OCI-LY7 (cell line): Measurements from ENCODE around the gene DCHS1. TPM values are rescaled to one million over a fixed set of nuclear protein-coding genes. Genes with fewer than 3 reads are reported as not detected.

Experiments
- BruUV-seq: library from RNA; stranded (reverse); fragments of 400-500 nt; replicated peaks from 2 replicates; lab custom pipeline; 2021; lab: Mats Ljungman, UMichigan
- CTCF ChIA-PET: fragments of 300-600 bp; sonication (Branson Sonifier 250); formaldehyde crosslinking; loops from one replicate; lab custom pipeline; 2022; ENCODE audit warnings: antibody characterized with exemption; ENCODE audit not compliant: unreplicated experiment; lab: Charles Lee
- POLR2A ChIA-PET: fragments of 300-600 bp; sonication (Branson Sonifier 250); formaldehyde crosslinking; loops from one replicate; lab custom pipeline; 2022; ENCODE audit warnings: antibody characterized with exemption; lab: Charles Lee
- DNase-seq: peaks from one replicate; pipeline ENCODE4 v3.0.0-alpha.2; 2015; ENCODE audit warnings: low spot score
- H2AFZ ChIP-seq: fragments of 200-600 bp; sonication (generic), shearing (Covaris generic); 2 replicates; pipeline ENCODE4 v1.6.1; 2014; ENCODE audit warnings: mild to moderate bottlenecking, antibody characterized with exemption, low read length, moderate library complexity
- H3K27ac ChIP-seq: fragments of 200-600 bp; sonication (generic); 2 replicates; pipeline ENCODE4 v1.5.1; 2014; ENCODE audit warnings: mixed run types, low read depth, mild to moderate bottlenecking, moderate library complexity, low read length, inconsistent platforms; ENCODE audit not compliant: poor library complexity, severe bottlenecking
- H3K36me3 ChIP-seq: fragments of 200-600 bp; sonication (generic); 2 replicates; pipeline ENCODE4 v1.6.1; 2014; ENCODE audit warnings: mild to moderate bottlenecking, antibody characterized with exemption, low read length, moderate library complexity, mixed read lengths; ENCODE audit not compliant: insufficient read depth
- H3K4me1 ChIP-seq: fragments of 200-600 bp; sonication (generic); 2 replicates; pipeline ENCODE4 v1.5.1; 2014; ENCODE audit warnings: mild to moderate bottlenecking, low read length; ENCODE audit not compliant: insufficient read depth, poor library complexity, severe bottlenecking
- H3K4me2 ChIP-seq: fragments of 200-600 bp; sonication (generic); 2 replicates; pipeline ENCODE4 v1.6.1; 2014; ENCODE audit warnings: mild to moderate bottlenecking, low read length
- H3K4me3 ChIP-seq: fragments of 200-600 bp; sonication (generic); 2 replicates; pipeline ENCODE4 v1.5.1; 2014; ENCODE audit warnings: mild to moderate bottlenecking, low read depth, low read length; ENCODE audit not compliant: poor library complexity, severe bottlenecking
- H3K79me2 ChIP-seq: fragments of 200-600 bp; sonication (generic); 2 replicates; pipeline ENCODE4 v1.6.1; 2016; ENCODE audit warnings: low read depth, mild to moderate bottlenecking, low read length, moderate library complexity, mixed read lengths; ENCODE audit not compliant: insufficient read depth
- H3K9me2 ChIP-seq: fragments of 200-600 bp; sonication (generic); 2 replicates; pipeline ENCODE4 v1.6.1; 2016; ENCODE audit warnings: mild to moderate bottlenecking, low read length, mixed read lengths; ENCODE audit not compliant: insufficient read depth
- H3K9me3 ChIP-seq: fragments of 200-600 bp; sonication (generic); 2 replicates; pipeline ENCODE4 v1.6.1; 2014; ENCODE audit warnings: mild to moderate bottlenecking, mixed run types, low read length, mixed read lengths
- H4K20me1 ChIP-seq: fragments of 200-600 bp; sonication (generic); 2 replicates; pipeline ENCODE4 v1.6.1; 2014; ENCODE audit warnings: mild to moderate bottlenecking, antibody characterized with exemption, low read length, moderate library complexity, mixed read lengths; ENCODE audit not compliant: insufficient read depth
- EZH2phosphoT487 ChIP-seq: fragments of 200-600 bp; sonication (generic); IDR thresholded peaks from 2 replicates; pipeline ENCODE4 v1.6.1; 2018; ENCODE audit warnings: low read depth, borderline replicate concordance, mild to moderate bottlenecking, mixed run types, antibody characterized with exemption, low read length, moderate library complexity, mixed read lengths
- intact Hi-C: fragments of 100-400 bp; cut with micrococcal nuclease; formaldehyde crosslinking; loops from one replicate; pipeline ENCODE4 v1.10.0; 2022; ENCODE audit not compliant: unreplicated experiment
- total RNA-seq, 2 experiments: library from RNA; depleted of rRNA in 1 of 2; stranded (reverse); fragments of >200 nt in 1 of 2; shearing (Covaris generic) in 1 of 2; gene quantifications; 2 replicates each; pipeline ENCODE4 v1.2.3, GENCODE V29; 2014 to 2022
- TF ChIP-seq, protein P1 (sequence below): fragments of 200-600 bp; sonication (generic); conservative IDR thresholded peaks from 2 replicates; pipeline ENCODE4 v1.5.1; 2014; ENCODE audit warnings: mild to moderate bottlenecking, antibody characterized with exemption, low read length, moderate library complexity, mixed read lengths

Gene DCHS1
- total RNA-seq, 2 experiments from 2014 or later: 0.67 to 1.1 TPM

DNA sequence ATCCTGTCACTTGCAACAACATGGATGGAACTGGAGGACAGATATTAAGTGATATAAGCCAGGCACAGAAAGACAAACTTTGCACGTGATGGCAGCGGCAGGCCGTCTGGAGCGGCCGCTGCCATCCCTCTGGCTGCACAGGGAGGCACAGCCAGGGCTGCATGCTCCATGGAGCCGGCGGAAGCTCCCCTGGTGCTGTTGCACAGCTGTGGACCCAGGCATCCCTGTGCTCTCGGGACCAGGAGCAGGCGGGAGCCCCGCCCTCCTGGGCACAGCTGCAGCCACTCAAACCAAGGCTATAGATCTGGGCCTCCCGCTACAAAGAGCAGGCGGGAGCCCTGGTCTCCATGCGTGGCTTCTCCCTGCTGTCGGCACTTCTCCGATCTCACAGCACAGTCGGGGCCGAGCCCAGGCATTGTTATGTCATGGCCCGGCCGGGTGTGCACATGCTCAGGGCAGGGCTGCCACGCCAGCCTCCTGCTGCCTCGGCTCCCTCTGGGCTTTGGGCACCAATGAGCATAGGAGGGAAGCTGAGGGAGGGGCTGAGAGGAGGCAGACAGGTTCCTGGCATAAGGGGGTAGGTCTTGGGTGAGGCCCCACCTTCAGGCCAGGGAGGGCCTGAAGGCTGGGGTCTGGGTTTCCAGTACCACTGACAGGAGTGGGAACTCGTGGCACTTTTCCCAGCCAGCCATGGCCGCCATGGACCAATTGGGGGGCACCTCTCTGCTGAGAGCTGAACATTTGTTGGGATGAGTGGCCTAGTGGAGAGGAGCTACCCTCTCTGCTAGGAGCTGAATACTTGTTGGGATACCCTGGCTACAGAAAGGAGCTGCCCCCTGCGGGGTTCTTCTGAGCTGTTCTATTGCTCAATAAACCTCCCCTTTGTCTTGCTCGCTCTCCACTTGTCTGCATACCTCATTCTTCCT, 68.9 kb downstream of the DCHS1 start:
- CTCF ChIA-PET: no interaction called here
- H3K9me2 ChIP-seq: no peaks in the 10 kb centered on the region
- BruUV-seq: no TSS peak

DNA sequence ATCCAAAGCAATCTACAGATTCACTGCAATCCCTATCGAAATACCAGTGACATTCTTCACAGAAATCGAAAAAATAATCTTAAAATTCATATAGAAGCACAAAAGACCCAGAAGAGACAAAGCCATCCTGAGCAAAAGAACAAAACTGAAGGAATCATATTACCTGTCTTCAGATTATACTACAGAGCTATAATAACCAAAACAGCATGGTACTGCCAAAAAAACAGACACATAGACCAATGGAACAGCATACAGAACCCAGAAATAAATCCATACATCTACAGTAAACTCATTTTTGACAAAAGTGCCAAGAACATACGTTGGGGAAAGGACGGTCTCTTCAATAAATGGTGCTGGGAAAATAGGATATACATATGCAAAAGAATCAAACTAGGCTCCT, 71.1 kb downstream of the DCHS1 start:
- Histone ChIP-seq H3K79me2 (no peaks in the 10 kb centered on the region), H3K27ac (no peak overlapping the region), H3K4me2 (no peak overlapping the region), H3K9me2 (no peaks in the 10 kb centered on the region), H2AFZ (no peak overlapping the region), H3K4me3 (no peak overlapping the region), H3K9me3 (peaks cover 23% of the 10 kb centered on the region; the same call in 1 of the 2 replicates), H3K4me1 (no peaks in the 10 kb centered on the region), H3K36me3 (no peaks in the 10 kb centered on the region; the same call in 1 of the 2 replicates), H4K20me1 (no peaks in the 10 kb centered on the region)
- POLR2A ChIA-PET: no interaction called here
- no peak for DNase-seq
- intact Hi-C loops: no loop called here
- CTCF ChIA-PET: no interaction called here
- TF ChIP-seq, protein P1, sequence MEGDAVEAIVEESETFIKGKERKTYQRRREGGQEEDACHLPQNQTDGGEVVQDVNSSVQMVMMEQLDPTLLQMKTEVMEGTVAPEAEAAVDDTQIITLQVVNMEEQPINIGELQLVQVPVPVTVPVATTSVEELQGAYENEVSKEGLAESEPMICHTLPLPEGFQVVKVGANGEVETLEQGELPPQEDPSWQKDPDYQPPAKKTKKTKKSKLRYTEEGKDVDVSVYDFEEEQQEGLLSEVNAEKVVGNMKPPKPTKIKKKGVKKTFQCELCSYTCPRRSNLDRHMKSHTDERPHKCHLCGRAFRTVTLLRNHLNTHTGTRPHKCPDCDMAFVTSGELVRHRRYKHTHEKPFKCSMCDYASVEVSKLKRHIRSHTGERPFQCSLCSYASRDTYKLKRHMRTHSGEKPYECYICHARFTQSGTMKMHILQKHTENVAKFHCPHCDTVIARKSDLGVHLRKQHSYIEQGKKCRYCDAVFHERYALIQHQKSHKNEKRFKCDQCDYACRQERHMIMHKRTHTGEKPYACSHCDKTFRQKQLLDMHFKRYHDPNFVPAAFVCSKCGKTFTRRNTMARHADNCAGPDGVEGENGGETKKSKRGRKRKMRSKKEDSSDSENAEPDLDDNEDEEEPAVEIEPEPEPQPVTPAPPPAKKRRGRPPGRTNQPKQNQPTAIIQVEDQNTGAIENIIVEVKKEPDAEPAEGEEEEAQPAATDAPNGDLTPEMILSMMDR: no peak
- TF ChIP-seq EZH2phosphoT487: no peak
- no TSS peak for BruUV-seq

More for the DNA sequence above, 68.9 kb downstream of the DCHS1 start:
- Histone ChIP-seq H4K20me1 (no peaks in the 10 kb centered on the region), H3K4me2 (no peak overlapping the region), H3K36me3 (peaks cover 8% of the 10 kb centered on the region), H2AFZ (no peak overlapping the region), H3K27ac (no peak overlapping the region), H3K79me2 (no peaks in the 10 kb centered on the region), H3K4me3 (no peak overlapping the region), H3K4me1 (no peaks in the 10 kb centered on the region), H3K9me3 (peaks cover 23% of the 10 kb centered on the region; the same call in 1 of the 2 replicates)
- TF ChIP-seq, protein P1: no peak
- no peak for TF ChIP-seq EZH2phosphoT487
- no peak for DNase-seq
- POLR2A ChIA-PET: interaction anchor here (0.7 kb wide), 1 partner anchor 11 kb away, joined by 3 read pairs; no protein-coding TSS in a partner anchor
- intact Hi-C loops: no loop called here

DNA sequence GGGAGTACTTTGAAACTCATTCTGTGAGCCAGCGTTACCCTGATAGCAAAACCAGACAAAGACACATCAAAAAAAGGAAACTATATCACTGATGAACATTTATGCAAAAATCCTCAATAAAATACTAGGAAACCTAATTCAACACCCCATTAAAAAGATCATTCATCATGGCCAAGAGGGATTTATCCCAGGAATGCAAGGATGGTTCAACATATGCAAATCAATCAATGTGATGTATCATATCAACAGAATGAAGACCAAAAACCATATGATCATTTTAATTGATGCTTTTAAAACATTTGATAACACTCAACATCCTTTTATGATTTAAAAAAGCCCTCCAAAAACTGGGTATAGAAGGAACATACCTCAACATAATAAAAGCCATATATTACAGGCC, 72.0 kb downstream of the DCHS1 start:
- no TSS peak for BruUV-seq
- Histone ChIP-seq H3K4me1 (no peaks in the 10 kb centered on the region), H3K4me3 (no peak overlapping the region), H3K4me2 (no peak overlapping the region), H3K27ac (no peak overlapping the region), H3K36me3 (no peaks in the 10 kb centered on the region; the same call in 1 of the 2 replicates), H2AFZ (no peak overlapping the region), H4K20me1 (no peaks in the 10 kb centered on the region), H3K9me2 (no peaks in the 10 kb centered on the region), H3K79me2 (no peaks in the 10 kb centered on the region), H3K9me3 (peaks cover 23% of the 10 kb centered on the region; the same call in 1 of the 2 replicates)
- intact Hi-C loops: no loop called here
- ChIA-PET CTCF (no interaction called here), POLR2A (no interaction called here)
- TF ChIP-seq, protein P1: no peak
- no peak for TF ChIP-seq EZH2phosphoT487
- DNase-seq: no peak
